Neural cell (in vitro differentiated cells): ENCODE measurements around the gene TMPRSS11E. TPM values are rescaled to one million over a fixed set of nuclear protein-coding genes. Genes with fewer than 3 reads are reported as not detected.

Experiments
- H2AFZ ChIP-seq: fragments of 200-600, 300-800 bp; sonication (generic), shearing (Covaris generic); 2 replicates; pipeline ENCODE4 v1.6.0; 2014; ENCODE audit warnings: low read depth, mild to moderate bottlenecking, antibody characterized with exemption, low read length, moderate library complexity
- H3F3A ChIP-seq: fragments of 200-600 bp; shearing (Covaris generic); 2 replicates; pipeline ENCODE4 v1.6.1; 2016; ENCODE audit warnings: mild to moderate bottlenecking, moderate library complexity, mixed read lengths, antibody characterized with exemption, low read length; ENCODE audit not compliant: insufficient read depth, poor library complexity, severe bottlenecking
- H3K27ac ChIP-seq: fragments of 200-600, 300-800 bp; sonication (generic), shearing (Covaris generic); 2 replicates; pipeline ENCODE4 v1.5.1; 2014; ENCODE audit warnings: mild to moderate bottlenecking, low read length, moderate library complexity
- H3K27me3 ChIP-seq: fragments of 300-800, 200-600 bp; sonication (generic), shearing (Covaris generic); 2 replicates; pipeline ENCODE4 v1.6.0; 2014; ENCODE audit warnings: mild to moderate bottlenecking, low read depth, low read length, moderate library complexity; ENCODE audit not compliant: insufficient read depth
- H3K36me3 ChIP-seq: fragments of 300-800, 200-600 bp; sonication (generic), shearing (Covaris generic); 2 replicates; pipeline ENCODE4 v1.5.1; 2014; ENCODE audit warnings: mild to moderate bottlenecking, antibody characterized with exemption, low read length, moderate library complexity; ENCODE audit not compliant: insufficient read depth
- H3K4me2 ChIP-seq: fragments of 300-800, 200-600 bp; sonication (generic), shearing (Covaris generic); 2 replicates; pipeline ENCODE4 v1.6.0; 2014; ENCODE audit warnings: mild to moderate bottlenecking, low read length
- H3K4me3 ChIP-seq: fragments of 300-800, 200-600 bp; sonication (generic), shearing (Covaris generic); 2 replicates; pipeline ENCODE4 v1.5.1; 2014; ENCODE audit warnings: mild to moderate bottlenecking, low read length, moderate library complexity
- H3K79me2 ChIP-seq: fragments of 200-600 bp; shearing (Covaris generic); replicated peaks from 2 replicates; pipeline ENCODE4 v1.6.0; 2014; ENCODE audit warnings: mild to moderate bottlenecking, low read length, moderate library complexity; ENCODE audit not compliant: insufficient read depth
- H3K9ac ChIP-seq: fragments of 300-800, 200-600 bp; sonication (generic), shearing (Covaris generic); 2 replicates; pipeline ENCODE4 v1.6.1; 2016; ENCODE audit warnings: mild to moderate bottlenecking, low read length, mixed read lengths
- H3K9me2 ChIP-seq: fragments of 200-600 bp; shearing (Covaris generic); 2 replicates; pipeline ENCODE4 v1.6.1; 2016; ENCODE audit warnings: mild to moderate bottlenecking, low read length, mixed read lengths; ENCODE audit not compliant: insufficient read depth
- H3K9me3 ChIP-seq: fragments of 200-600, 300-800 bp; sonication (generic), shearing (Covaris generic); 2 replicates; pipeline ENCODE4 v1.6.1; 2016; ENCODE audit warnings: mild to moderate bottlenecking, mixed run types, low read length, moderate library complexity, mixed read lengths
- H4K20me1 ChIP-seq: fragments of 200-600 bp; shearing (Covaris generic); 2 replicates; pipeline ENCODE4 v1.6.1; 2016; ENCODE audit warnings: mild to moderate bottlenecking, mixed run types; ENCODE audit not compliant: insufficient read depth
- EP300 ChIP-seq: fragments of 450-650 bp; conservative IDR thresholded peaks from 2 replicates; pipeline ENCODE4 v1.6.1; 2014; ENCODE audit warnings: antibody characterized with exemption, mild to moderate bottlenecking, moderate library complexity; ENCODE audit not compliant: poor library complexity, severe bottlenecking
- EZH2 ChIP-seq: fragments of 200-600, 300-800 bp; shearing (Covaris generic), sonication (generic); IDR thresholded peaks from 2 replicates; pipeline ENCODE4 v1.6.1; 2014; ENCODE audit warnings: antibody characterized with exemption, low read length, borderline replicate concordance, mild to moderate bottlenecking; ENCODE audit not compliant: insufficient read depth, poor library complexity, severe bottlenecking
- MXI1 ChIP-seq: fragments of 450-650 bp; conservative IDR thresholded peaks from 2 replicates; pipeline ENCODE4 v1.6.1; 2014; ENCODE audit warnings: antibody characterized with exemption, mild to moderate bottlenecking; ENCODE audit not compliant: poor library complexity, severe bottlenecking
- POLR2AphosphoS5 ChIP-seq: IDR thresholded peaks from 2 replicates; pipeline ENCODE4 v1.6.1; 2012
- RAD21 ChIP-seq: fragments of 450-650 bp; conservative IDR thresholded peaks from 2 replicates; pipeline ENCODE4 v1.6.1; 2014; ENCODE audit warnings: antibody characterized with exemption, mild to moderate bottlenecking, moderate library complexity
- SMC3 ChIP-seq: fragments of 450-650 bp; conservative IDR thresholded peaks from 2 replicates; pipeline ENCODE4 v1.6.1; 2014; ENCODE audit warnings: antibody characterized with exemption, mild to moderate bottlenecking, moderate library complexity; ENCODE audit not compliant: poor library complexity
- TAF1 ChIP-seq: IDR thresholded peaks from 2 replicates; pipeline ENCODE4 v1.6.1; 2012; ENCODE audit warnings: low read depth
- polyA plus RNA-seq: library from polyadenylated mRNA; depleted of rRNA; stranded (reverse); fragments of >200 nt; gene quantifications from 2 replicates; pipeline ENCODE4 v1.2.3, GENCODE V29; 2014
- TF ChIP-seq, protein P1 (sequence below): fragments of 450-650 bp; IDR thresholded peaks from 2 replicates; pipeline ENCODE4 v1.5.1; 2014; ENCODE audit warnings: antibody characterized with exemption, mild to moderate bottlenecking, moderate library complexity; ENCODE audit not compliant: poor library complexity, severe bottlenecking
- TF ChIP-seq, protein P2 (sequence below): IDR thresholded peaks from 2 replicates; pipeline ENCODE4 v1.6.1; 2012; ENCODE audit warnings: borderline replicate concordance

The TMPRSS11E gene
- polyA plus RNA-seq, 1 donor from 2014 or later = not detected

DNA sequence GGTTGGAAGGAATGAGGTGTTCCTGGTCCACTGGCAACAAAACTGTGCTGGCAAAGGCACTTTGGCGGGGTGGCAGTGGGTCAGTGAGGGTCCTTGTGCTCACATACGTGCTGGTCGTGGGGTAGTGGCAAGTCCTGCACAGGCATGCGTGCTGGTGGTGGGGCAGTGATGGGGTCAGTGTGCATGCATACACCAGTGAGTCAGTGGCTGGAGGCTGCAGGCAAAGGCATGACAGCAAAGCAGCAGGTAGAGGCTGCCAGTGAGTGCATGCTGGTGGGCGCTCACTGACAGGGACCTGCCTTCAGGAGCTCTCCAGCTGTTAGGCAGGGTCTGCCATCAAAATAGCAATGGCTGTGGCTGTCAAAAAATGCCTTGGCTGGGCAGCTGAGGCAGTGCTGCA, 42.1 kb downstream of the TMPRSS11E start:
- Histone ChIP-seq H3F3A (no peaks in the 10 kb centered on the region), H3K27ac (no peak overlapping the region), H3K27me3 (no peaks in the 10 kb centered on the region), H4K20me1 (no peaks in the 10 kb centered on the region), H3K9me3 (no peaks in the 10 kb centered on the region), H3K4me3 (no peak overlapping the region), H2AFZ (no peak overlapping the region), H3K36me3 (no peaks in the 10 kb centered on the region), H3K79me2 (no peaks in the 10 kb centered on the region), H3K9me2 (no peaks in the 10 kb centered on the region), H3K4me2 (no peak overlapping the region), H3K9ac (no peak overlapping the region)
- no peak for TF ChIP-seq POLR2AphosphoS5
- no peak for TF ChIP-seq MXI1
- no peak for TF ChIP-seq TAF1
- TF ChIP-seq, protein P1, sequence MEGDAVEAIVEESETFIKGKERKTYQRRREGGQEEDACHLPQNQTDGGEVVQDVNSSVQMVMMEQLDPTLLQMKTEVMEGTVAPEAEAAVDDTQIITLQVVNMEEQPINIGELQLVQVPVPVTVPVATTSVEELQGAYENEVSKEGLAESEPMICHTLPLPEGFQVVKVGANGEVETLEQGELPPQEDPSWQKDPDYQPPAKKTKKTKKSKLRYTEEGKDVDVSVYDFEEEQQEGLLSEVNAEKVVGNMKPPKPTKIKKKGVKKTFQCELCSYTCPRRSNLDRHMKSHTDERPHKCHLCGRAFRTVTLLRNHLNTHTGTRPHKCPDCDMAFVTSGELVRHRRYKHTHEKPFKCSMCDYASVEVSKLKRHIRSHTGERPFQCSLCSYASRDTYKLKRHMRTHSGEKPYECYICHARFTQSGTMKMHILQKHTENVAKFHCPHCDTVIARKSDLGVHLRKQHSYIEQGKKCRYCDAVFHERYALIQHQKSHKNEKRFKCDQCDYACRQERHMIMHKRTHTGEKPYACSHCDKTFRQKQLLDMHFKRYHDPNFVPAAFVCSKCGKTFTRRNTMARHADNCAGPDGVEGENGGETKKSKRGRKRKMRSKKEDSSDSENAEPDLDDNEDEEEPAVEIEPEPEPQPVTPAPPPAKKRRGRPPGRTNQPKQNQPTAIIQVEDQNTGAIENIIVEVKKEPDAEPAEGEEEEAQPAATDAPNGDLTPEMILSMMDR = no peak
- no peak for TF ChIP-seq SMC3
- TF ChIP-seq EZH2 = no peak

DNA sequence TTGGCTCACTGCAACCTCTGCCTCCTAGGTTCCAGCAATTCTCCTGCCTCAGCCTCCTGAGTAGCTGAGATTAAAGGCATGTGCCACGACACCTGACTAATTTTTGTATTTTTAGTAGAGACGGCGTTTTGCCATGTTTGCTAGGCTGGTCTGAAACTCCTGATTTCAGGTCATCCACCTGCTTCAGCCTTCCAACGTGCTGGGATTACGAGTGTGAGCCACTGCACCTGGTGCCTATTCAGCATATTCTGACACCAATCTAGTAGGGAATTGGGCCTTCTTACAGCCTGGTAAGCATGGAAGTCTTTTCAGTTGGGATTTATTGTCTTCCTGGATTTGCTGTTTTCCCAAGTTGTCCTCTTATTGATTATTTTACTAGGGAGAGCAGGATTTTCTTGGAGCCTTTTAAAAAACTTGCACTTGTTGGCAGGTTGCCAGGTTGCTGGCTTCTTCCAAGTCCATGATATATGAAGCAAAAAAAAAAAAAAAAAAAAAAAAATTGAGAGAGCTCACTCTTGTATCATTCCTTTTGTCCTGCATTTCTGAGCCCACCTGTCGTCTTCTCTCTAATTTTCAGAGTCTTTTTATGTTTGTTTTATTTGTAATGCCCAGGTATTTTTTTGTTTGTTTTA, 43.7 kb downstream of the TMPRSS11E start:
- no peaks in the 10 kb centered on the region for H3K27me3 ChIP-seq
- H3K9me3 ChIP-seq = no peaks in the 10 kb centered on the region
- H3K4me2 ChIP-seq = no peak overlapping the region
- H3K9ac ChIP-seq = no peak overlapping the region
- no peak overlapping the region for H3K4me3 ChIP-seq
- H3K36me3 ChIP-seq = no peaks in the 10 kb centered on the region
- H3K79me2 ChIP-seq = no peaks in the 10 kb centered on the region
- H2AFZ ChIP-seq = no peak overlapping the region
- no peaks in the 10 kb centered on the region for H3K9me2 ChIP-seq
- no peaks in the 10 kb centered on the region for H3F3A ChIP-seq
- no peak overlapping the region for H3K27ac ChIP-seq
- TF ChIP-seq RAD21 (no peak), MXI1 (no peak), POLR2AphosphoS5 (no peak), TAF1 (no peak)
- TF ChIP-seq, protein P2, sequence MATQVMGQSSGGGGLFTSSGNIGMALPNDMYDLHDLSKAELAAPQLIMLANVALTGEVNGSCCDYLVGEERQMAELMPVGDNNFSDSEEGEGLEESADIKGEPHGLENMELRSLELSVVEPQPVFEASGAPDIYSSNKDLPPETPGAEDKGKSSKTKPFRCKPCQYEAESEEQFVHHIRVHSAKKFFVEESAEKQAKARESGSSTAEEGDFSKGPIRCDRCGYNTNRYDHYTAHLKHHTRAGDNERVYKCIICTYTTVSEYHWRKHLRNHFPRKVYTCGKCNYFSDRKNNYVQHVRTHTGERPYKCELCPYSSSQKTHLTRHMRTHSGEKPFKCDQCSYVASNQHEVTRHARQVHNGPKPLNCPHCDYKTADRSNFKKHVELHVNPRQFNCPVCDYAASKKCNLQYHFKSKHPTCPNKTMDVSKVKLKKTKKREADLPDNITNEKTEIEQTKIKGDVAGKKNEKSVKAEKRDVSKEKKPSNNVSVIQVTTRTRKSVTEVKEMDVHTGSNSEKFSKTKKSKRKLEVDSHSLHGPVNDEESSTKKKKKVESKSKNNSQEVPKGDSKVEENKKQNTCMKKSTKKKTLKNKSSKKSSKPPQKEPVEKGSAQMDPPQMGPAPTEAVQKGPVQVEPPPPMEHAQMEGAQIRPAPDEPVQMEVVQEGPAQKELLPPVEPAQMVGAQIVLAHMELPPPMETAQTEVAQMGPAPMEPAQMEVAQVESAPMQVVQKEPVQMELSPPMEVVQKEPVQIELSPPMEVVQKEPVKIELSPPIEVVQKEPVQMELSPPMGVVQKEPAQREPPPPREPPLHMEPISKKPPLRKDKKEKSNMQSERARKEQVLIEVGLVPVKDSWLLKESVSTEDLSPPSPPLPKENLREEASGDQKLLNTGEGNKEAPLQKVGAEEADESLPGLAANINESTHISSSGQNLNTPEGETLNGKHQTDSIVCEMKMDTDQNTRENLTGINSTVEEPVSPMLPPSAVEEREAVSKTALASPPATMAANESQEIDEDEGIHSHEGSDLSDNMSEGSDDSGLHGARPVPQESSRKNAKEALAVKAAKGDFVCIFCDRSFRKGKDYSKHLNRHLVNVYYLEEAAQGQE = no peak
- no peaks in the 10 kb centered on the region for H4K20me1 ChIP-seq

DNA sequence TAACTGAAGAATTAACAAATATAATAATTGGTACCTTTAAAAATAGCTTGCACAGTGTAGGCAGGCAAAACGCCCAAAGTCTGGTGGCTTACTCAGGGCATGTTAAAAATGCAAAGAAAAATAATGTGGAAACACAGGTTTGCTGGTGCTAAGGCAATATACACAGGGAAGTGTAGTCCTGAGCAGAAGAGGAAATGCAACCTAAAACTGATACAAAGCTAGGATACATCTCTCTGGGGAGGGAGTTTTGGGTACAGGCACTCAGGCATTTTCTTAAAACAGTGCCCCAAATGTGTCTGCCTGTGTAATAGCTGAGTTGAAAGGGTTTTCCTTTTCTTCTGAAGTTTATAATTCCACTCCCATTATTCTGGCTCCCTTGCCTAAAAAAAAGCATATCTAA, 47.4 kb downstream of the TMPRSS11E start:
- Histone ChIP-seq H3F3A (no peaks in the 10 kb centered on the region), H3K9ac (no peak overlapping the region), H3K4me3 (no peak overlapping the region), H3K9me3 (no peaks in the 10 kb centered on the region), H3K9me2 (no peaks in the 10 kb centered on the region), H3K27me3 (no peaks in the 10 kb centered on the region), H4K20me1 (no peaks in the 10 kb centered on the region), H3K79me2 (no peaks in the 10 kb centered on the region), H3K36me3 (no peaks in the 10 kb centered on the region), H2AFZ (no peak overlapping the region), H3K4me2 (no peak overlapping the region), H3K27ac (no peak overlapping the region)
- no peak for TF ChIP-seq EP300
- no peak for TF ChIP-seq POLR2AphosphoS5
- no peak for TF ChIP-seq SMC3
- no peak for TF ChIP-seq EZH2
- TF ChIP-seq, protein P2 = no peak
- TF ChIP-seq RAD21 = no peak
- TF ChIP-seq, protein P1 = no peak
- no peak for TF ChIP-seq TAF1
- TF ChIP-seq MXI1 = no peak
